IgD-negative memory B cell (primary cell): ENCODE results near the gene PPARG. TPM values are rescaled to one million over a fixed set of nuclear protein-coding genes. Genes with fewer than 3 reads are reported as not detected.

ENCODE experiments used
- H3K27ac Mint-ChIP-seq, 3 donors: one replicate each; pipeline ENCODE4 v1.8.0; 2020 to 2022; ENCODE audit warnings: mild to moderate bottlenecking in 3 of 3, mixed read lengths in 3 of 3, moderate library complexity in 1 of 3
- H3K27me3 Mint-ChIP-seq: one replicate; pipeline ENCODE4 v1.8.0; 2021; ENCODE audit warnings: mixed read lengths
- H3K36me3 Mint-ChIP-seq: one replicate; pipeline ENCODE4 v1.8.0; 2020; ENCODE audit warnings: mild to moderate bottlenecking, mixed read lengths
- H3K4me1 Mint-ChIP-seq, 3 donors: one replicate each; pipeline ENCODE4 v1.8.0; 2020 to 2022; ENCODE audit warnings: mixed read lengths in 3 of 3, mild to moderate bottlenecking in 1 of 3
- H3K4me3 Mint-ChIP-seq, 4 donors: one replicate each; pipeline ENCODE4 v1.8.0; 2020 to 2022; ENCODE audit warnings: mild to moderate bottlenecking in 4 of 4, mixed read lengths in 4 of 4, moderate library complexity in 3 of 4
- H3K9me3 Mint-ChIP-seq, 3 donors: one replicate each; pipeline ENCODE4 v1.8.0; 2020 to 2021; ENCODE audit warnings: mixed read lengths in 3 of 3, mild to moderate bottlenecking in 1 of 3
- polyA plus RNA-seq: library from polyadenylated mRNA; unstranded; fragments of 300-500 nt; fragmentation: Illumina TruSeq; gene quantifications from one replicate; pipeline ENCODE4 v1.2.3, GENCODE V29; 2021

The PPARG gene
- polyA plus RNA-seq, 1 donor from 2014 or later: not detected

GRCh38 chr3:12356175-12356574, 67.3 kb downstream of the PPARG start:
- no peaks in the 10 kb centered on the region for H3K27me3 Mint-ChIP-seq
- H3K36me3 Mint-ChIP-seq: no peaks in the 10 kb centered on the region
- H3K27ac Mint-ChIP-seq: no peak overlapping the region
- no peak overlapping the region for H3K4me3 Mint-ChIP-seq
- H3K9me3 Mint-ChIP-seq: no peaks in the 10 kb centered on the region
- H3K4me1 Mint-ChIP-seq: no peaks in the 10 kb centered on the region

DNA sequence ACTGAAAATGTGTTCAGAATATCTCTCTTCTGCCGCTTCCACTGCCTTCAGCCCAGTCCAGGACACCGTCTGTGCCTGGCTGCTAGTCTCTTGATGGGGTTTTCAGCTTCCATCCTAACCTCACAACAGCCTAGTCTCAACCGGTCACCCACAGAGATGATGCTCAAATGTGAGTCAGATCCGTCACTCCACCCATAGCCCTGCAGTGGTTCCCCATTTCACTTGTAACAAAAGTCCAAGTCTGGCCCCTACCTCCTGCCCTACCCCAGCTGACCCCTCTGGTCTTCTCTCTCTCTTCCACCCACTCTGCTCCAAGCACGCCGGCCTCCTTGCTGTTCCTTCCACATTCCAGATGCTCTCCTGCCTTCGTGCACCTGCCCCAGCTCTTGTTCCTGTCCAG, 68.1 kb downstream of the PPARG start:
- Mint-ChIP-seq H3K27me3 (no peaks in the 10 kb centered on the region), H3K27ac (no peak overlapping the region), H3K4me1 (no peaks in the 10 kb centered on the region), H3K4me3 (no peak overlapping the region), H3K36me3 (no peaks in the 10 kb centered on the region), H3K9me3 (no peaks in the 10 kb centered on the region)

- H3K9me3 Mint-ChIP-seq: no peaks in the 10 kb centered on the region
- H3K4me3 Mint-ChIP-seq: no peak overlapping the region
- no peak overlapping the region for H3K27ac Mint-ChIP-seq
- no peaks in the 10 kb centered on the region for H3K4me1 Mint-ChIP-seq
- no peaks in the 10 kb centered on the region for H3K36me3 Mint-ChIP-seq
- H3K27me3 Mint-ChIP-seq: no peaks in the 10 kb centered on the region
Observed at GRCh38 chr3:12357456-12357855, 68.6 kb downstream of the PPARG start.

DNA sequence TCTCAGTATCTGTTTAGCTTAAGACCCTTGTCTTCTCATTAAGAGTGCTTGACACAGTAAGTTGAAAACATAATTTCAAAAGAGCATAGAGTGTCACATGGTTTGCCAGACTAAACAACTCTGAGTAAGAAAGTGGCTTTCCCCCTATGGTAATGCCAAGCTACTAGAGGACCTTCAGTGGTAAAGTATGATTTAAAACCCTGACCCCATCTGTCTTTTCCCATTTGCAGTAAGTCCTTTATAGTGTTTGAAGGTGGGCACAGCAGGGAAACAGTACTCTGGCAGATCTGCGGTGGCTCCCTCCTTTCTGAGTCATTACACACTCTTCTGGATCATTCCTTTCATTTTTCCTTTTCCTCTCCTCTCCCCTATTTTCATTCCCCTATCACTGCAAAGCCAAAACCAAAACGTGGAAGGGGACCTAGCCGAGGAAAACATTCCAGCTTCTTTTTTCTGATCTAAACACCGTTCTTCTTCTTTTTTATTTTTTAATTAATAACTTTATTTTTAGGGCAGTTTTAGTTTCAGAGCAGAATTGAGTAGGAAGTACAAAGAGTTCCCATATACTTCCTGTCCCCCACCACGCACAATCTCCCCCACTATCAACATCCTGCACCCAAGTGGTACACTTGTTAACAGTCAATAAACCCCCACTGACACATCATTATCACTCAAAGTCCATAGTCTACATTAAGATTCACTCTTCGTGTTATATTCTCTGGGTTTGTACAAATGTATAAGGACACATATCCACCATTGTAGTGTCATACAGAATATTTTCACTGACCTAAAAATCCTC, 74.7 kb downstream of the PPARG start:
- Mint-ChIP-seq H3K4me3 (no peak overlapping the region), H3K27ac (no peak overlapping the region), H3K36me3 (peaks cover 3% of the 10 kb centered on the region), H3K27me3 (no peaks in the 10 kb centered on the region), H3K4me1 (peaks cover 3 to 9% (median 7%) of the 10 kb centered on the region in 3 donors), H3K9me3 (peaks cover 3 to 9% (median 4%) of the 10 kb centered on the region in 3 donors)

GRCh38 chr3:12367346-12367745, 78.5 kb downstream of the PPARG start:
- H3K4me1 Mint-ChIP-seq: peaks cover 3 to 9% (median 7%) of the 10 kb centered on the region in 3 donors
- H3K9me3 Mint-ChIP-seq: peaks cover 3 to 9% (median 4%) of the 10 kb centered on the region in 3 donors
- H3K27ac Mint-ChIP-seq: no peak overlapping the region
- H3K27me3 Mint-ChIP-seq: peaks cover 4% of the 10 kb centered on the region
- peaks cover 3% of the 10 kb centered on the region for H3K36me3 Mint-ChIP-seq
- H3K4me3 Mint-ChIP-seq: no peak overlapping the region

DNA sequence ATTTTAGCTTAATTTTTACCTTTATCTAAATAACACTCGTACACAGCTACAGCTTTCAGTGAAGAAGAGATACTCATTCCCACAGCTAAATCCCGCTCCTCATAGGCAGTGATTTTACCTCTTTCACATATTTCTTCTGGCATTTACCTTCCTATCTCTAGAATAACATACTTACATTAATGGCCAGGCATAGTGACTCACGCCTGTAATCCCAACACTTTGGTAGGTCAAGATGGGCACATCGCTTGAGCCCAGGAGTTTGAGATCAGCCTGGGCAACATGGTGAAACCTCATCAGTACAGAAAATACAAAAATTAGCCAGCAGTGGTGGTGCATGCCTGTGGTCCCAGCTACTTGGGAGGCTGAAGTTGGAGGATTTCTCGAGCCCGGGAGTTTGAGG, 80.2 kb downstream of the PPARG start:
- Mint-ChIP-seq H3K36me3 (peaks cover 3% of the 10 kb centered on the region), H3K4me1 (peaks cover under 1 to 4% (median 2%) of the 10 kb centered on the region in 3 donors), H3K4me3 (no peak overlapping the region), H3K27me3 (peaks cover 10% of the 10 kb centered on the region), H3K27ac (no peak overlapping the region), H3K9me3 (peaks cover 3 to 9% (median 4%) of the 10 kb centered on the region in 3 donors)

- peaks cover 10% of the 10 kb centered on the region for H3K27me3 Mint-ChIP-seq
- peaks cover 4 to 9% (median 6%) of the 10 kb centered on the region in 3 donors for H3K9me3 Mint-ChIP-seq
- no peak overlapping the region for H3K27ac Mint-ChIP-seq
- no peaks in the 10 kb centered on the region for H3K4me1 Mint-ChIP-seq
- H3K4me3 Mint-ChIP-seq: peak overlapping the region in 1 of 4 donors; percentile 74
- H3K36me3 Mint-ChIP-seq: peaks cover 3% of the 10 kb centered on the region
Observed at GRCh38 chr3:12369598-12369997, 80.7 kb downstream of the PPARG start.

- Mint-ChIP-seq H3K27ac (no peak overlapping the region), H3K36me3 (peaks cover 3% of the 10 kb centered on the region), H3K9me3 (peaks cover 4 to 9% (median 6%) of the 10 kb centered on the region in 3 donors), H3K27me3 (peaks cover 12% of the 10 kb centered on the region), H3K4me3 (no peak overlapping the region), H3K4me1 (peaks cover 0 to 4% (median 0%) of the 10 kb centered on the region in 3 donors)
Observed at GRCh38 chr3:12370758-12371157, 81.9 kb downstream of the PPARG start.

GRCh38 chr3:12371525-12372140, 82.8 kb downstream of the PPARG start:
- Mint-ChIP-seq H3K4me3 (no peak overlapping the region), H3K27me3 (peaks cover 12% of the 10 kb centered on the region)

DNA sequence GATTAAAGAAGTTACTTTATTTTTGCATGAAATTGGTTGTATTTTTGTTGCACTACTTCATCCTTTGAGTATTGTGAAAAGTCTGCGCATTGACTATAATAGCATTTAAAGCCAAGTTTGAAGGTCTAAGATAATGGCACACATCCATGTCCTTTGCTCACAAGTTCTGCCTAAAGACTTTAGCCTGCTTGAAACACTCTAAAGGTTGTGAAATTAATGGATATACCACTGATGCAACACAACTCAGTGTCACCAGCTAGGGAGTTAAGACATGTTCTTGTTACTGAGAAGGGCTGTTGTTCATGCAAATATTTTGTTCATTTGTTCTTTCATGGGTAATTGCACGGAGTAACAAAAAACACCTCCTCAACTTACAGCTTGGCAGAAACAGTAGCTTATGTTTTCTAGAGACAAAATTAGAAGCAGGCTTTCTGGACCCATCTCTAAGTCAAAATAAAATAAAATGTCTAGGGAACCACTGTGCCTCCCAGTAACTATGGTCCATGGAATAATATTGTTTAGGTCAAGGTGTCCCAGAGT, 83.9 kb downstream of the PPARG start:
- H3K27me3 Mint-ChIP-seq: peaks cover 12% of the 10 kb centered on the region
- peaks cover 0 to 2% (median 0%) of the 10 kb centered on the region in 3 donors for H3K9me3 Mint-ChIP-seq
- no peak overlapping the region for H3K27ac Mint-ChIP-seq
- no peak overlapping the region for H3K4me3 Mint-ChIP-seq
- H3K4me1 Mint-ChIP-seq: peaks cover 0 to 4% (median 0%) of the 10 kb centered on the region in 3 donors
- no peaks in the 10 kb centered on the region for H3K36me3 Mint-ChIP-seq

More at GRCh38 chr3:12371525-12372140, 82.8 kb downstream of the PPARG start:
- Mint-ChIP-seq H3K9me3 (peaks cover 0 to 2% (median under 1%) of the 10 kb centered on the region in 3 donors), H3K4me1 (peaks cover 0 to 4% (median 0%) of the 10 kb centered on the region in 3 donors), H3K36me3 (no peaks in the 10 kb centered on the region), H3K27ac (no peak overlapping the region)

- peaks cover 9% of the 10 kb centered on the region for H3K27me3 Mint-ChIP-seq
- H3K36me3 Mint-ChIP-seq: no peaks in the 10 kb centered on the region
- no peak overlapping the region for H3K4me3 Mint-ChIP-seq
- H3K9me3 Mint-ChIP-seq: peaks cover 0 to 2% (median 0%) of the 10 kb centered on the region in 3 donors
- H3K4me1 Mint-ChIP-seq: peaks cover 8 to 16% (median 9%) of the 10 kb centered on the region in 3 donors
- no peak overlapping the region for H3K27ac Mint-ChIP-seq
Observed at GRCh38 chr3:12375572-12375971, 86.7 kb downstream of the PPARG start.

DNA sequence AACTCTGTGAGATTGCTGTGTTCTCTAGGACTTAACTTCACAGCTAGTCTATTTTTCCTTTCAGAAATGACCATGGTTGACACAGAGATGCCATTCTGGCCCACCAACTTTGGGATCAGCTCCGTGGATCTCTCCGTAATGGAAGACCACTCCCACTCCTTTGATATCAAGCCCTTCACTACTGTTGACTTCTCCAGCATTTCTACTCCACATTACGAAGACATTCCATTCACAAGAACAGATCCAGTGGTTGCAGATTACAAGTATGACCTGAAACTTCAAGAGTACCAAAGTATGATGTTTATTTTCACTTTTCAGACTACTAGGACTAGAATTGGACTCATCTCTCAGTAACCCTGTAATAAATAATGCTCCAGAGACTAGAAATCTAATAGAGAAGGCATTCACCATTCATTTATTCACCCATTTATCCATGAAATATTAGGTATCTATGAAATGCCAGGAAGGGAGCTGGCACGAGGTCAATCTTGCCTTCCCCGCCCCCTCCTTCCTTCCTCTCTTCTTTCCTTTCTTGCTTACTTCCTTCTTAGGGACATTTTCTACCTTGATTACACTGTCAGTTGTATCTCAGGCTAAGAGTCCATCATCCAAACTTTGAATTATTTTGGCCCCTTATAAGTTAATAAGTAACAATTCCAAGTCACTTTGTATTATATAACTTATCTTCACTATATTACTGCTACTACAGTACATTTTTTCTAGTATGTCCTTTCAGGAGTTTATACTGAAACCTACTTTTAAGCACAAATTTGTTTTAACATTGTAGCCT, 91.0 kb downstream of the PPARG start:
- no peak overlapping the region for H3K4me3 Mint-ChIP-seq

GRCh38 chr3:12380461-12380860, 91.6 kb downstream of the PPARG start:
- no peak overlapping the region for H3K4me3 Mint-ChIP-seq
- H3K4me1 Mint-ChIP-seq: peaks cover 8 to 12% (median 11%) of the 10 kb centered on the region in 3 donors
- H3K36me3 Mint-ChIP-seq: no peaks in the 10 kb centered on the region
- H3K27me3 Mint-ChIP-seq: peaks cover 2% of the 10 kb centered on the region
- H3K9me3 Mint-ChIP-seq: no peaks in the 10 kb centered on the region
- no peak overlapping the region for H3K27ac Mint-ChIP-seq

More for the DNA sequence above, 91.0 kb downstream of the PPARG start:
- H3K36me3 Mint-ChIP-seq: no peaks in the 10 kb centered on the region
- H3K27me3 Mint-ChIP-seq: peaks cover 4% of the 10 kb centered on the region
- H3K9me3 Mint-ChIP-seq: no peaks in the 10 kb centered on the region
- H3K4me1 Mint-ChIP-seq: peaks cover 8 to 15% (median 11%) of the 10 kb centered on the region in 3 donors
- no peak overlapping the region for H3K27ac Mint-ChIP-seq

DNA sequence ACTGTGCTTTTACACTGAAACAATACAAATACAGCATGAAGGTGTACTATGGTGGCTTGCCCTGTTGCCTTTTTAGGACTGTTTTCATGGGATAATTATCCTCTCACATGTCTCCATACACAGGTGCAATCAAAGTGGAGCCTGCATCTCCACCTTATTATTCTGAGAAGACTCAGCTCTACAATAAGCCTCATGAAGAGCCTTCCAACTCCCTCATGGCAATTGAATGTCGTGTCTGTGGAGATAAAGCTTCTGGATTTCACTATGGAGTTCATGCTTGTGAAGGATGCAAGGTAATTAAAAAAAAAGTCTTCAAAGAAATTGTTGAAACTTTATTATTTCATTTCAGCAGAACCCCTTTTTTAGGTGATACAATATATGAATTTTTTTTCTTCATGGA, 92.3 kb downstream of the PPARG start:
- no peaks in the 10 kb centered on the region for H3K9me3 Mint-ChIP-seq
- H3K27me3 Mint-ChIP-seq: peaks cover 2% of the 10 kb centered on the region
- peaks cover 8 to 12% (median 11%) of the 10 kb centered on the region in 3 donors for H3K4me1 Mint-ChIP-seq
- no peak overlapping the region for H3K4me3 Mint-ChIP-seq
- H3K27ac Mint-ChIP-seq: no peak overlapping the region
- H3K36me3 Mint-ChIP-seq: no peaks in the 10 kb centered on the region

DNA sequence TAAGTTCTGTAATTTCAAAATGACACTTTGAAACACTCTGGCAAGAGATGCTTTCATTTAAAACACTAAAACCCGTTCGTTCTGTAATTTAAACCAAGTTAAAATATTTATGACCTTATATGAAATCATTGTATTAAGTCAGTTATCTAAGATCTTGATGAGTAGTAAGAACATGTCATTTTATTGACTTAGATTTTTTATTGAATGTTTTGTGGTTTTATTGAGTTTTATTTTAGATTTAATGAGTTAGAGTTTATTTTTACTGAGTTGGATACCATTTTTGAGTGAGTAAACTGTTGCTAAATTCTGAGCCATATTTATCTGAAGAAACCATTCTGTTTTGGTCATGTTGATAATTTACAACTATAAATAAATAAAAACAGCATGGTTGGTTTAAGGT, 94.3 kb downstream of the PPARG start:
- Mint-ChIP-seq H3K36me3 (no peaks in the 10 kb centered on the region), H3K9me3 (peaks cover 1 to 3% (median 1%) of the 10 kb centered on the region in 3 donors), H3K27me3 (peaks cover 6% of the 10 kb centered on the region), H3K27ac (no peak overlapping the region), H3K4me1 (peaks cover 8 to 12% (median 11%) of the 10 kb centered on the region in 3 donors), H3K4me3 (no peak overlapping the region)
